Stomach (tissue), 4 donors: ENCODE data around the gene SMYD5.

Experiments
- EP300 ChIP-seq: sonication (generic); formaldehyde crosslinking; IDR thresholded peaks from one replicate; pipeline ENCODE4 v1.6.1; 2017; ENCODE audit warnings: antibody characterized with exemption
- POLR2A ChIP-seq, 4 donors: fragments of 450-650 bp; IDR thresholded peaks; one replicate each; pipeline ENCODE4 v1.6.1; 2016; ENCODE audit warnings: antibody characterized with exemption in 4 of 4, control low read depth in 2 of 4, mild to moderate bottlenecking in 1 of 4, moderate library complexity in 1 of 4
- TF ChIP-seq, protein P1 (sequence below), 7 experiments: fragments of 450-650 bp in 4 of 7; fragments of 200-600 bp in 3 of 7; sonication (generic) in 3 of 7; IDR thresholded peaks; one replicate each; pipeline ENCODE4 v1.5.1; 2016 to 2019; ENCODE audit warnings: antibody characterized with exemption in 7 of 7, control low read depth in 2 of 7, mild to moderate bottlenecking in 1 of 7

DNA sequence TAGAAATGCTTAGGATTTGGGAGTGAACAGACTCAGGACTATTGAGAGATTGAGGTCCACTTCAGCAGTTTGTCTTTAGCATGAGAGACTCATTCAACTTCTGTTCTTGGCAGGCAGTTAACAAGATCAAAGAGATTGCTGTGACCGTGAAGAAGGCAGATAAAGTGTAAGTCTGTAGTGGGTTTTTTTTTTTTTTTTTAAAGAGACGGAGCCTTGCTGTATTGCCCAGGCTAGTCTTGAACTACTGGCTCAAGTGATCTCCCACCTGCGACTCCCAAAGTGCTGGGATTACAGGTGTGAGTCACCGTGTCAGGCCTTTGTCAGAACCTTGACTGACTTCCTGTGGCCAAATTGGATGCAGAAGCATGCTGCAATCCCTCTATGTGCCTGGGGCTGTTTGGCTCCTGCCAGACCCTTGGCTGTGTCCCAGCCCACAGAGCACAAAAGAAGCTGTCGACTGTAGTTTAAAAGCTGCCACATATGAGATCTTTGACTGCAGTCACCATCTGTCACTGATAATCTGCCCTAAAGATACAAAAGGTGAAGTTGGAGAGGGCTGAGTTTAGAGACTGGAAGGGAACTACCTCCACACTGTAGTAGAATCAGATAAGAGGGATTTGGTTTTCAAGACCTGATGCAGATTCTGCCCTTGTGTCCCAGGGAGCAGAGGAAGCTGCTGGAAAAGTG, 30.0 kb downstream of the SMYD5 start:
- TF ChIP-seq, protein P1, sequence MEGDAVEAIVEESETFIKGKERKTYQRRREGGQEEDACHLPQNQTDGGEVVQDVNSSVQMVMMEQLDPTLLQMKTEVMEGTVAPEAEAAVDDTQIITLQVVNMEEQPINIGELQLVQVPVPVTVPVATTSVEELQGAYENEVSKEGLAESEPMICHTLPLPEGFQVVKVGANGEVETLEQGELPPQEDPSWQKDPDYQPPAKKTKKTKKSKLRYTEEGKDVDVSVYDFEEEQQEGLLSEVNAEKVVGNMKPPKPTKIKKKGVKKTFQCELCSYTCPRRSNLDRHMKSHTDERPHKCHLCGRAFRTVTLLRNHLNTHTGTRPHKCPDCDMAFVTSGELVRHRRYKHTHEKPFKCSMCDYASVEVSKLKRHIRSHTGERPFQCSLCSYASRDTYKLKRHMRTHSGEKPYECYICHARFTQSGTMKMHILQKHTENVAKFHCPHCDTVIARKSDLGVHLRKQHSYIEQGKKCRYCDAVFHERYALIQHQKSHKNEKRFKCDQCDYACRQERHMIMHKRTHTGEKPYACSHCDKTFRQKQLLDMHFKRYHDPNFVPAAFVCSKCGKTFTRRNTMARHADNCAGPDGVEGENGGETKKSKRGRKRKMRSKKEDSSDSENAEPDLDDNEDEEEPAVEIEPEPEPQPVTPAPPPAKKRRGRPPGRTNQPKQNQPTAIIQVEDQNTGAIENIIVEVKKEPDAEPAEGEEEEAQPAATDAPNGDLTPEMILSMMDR (IDR thresholded peaks at IDR 0.05) = no peak
- no peak for TF ChIP-seq EP300
- TF ChIP-seq POLR2A (IDR thresholded peaks at IDR 0.05) = no peak
